Epidermal melanocyte (primary cell): ENCODE measurements around the gene IP6K2.

Experiments
- DNase-seq: peaks from one replicate; pipeline ENCODE4 v3.0.0; 2011; ENCODE audit warnings: low spot score; ENCODE audit not compliant: insufficient read length

The IP6K2 gene

DNA sequence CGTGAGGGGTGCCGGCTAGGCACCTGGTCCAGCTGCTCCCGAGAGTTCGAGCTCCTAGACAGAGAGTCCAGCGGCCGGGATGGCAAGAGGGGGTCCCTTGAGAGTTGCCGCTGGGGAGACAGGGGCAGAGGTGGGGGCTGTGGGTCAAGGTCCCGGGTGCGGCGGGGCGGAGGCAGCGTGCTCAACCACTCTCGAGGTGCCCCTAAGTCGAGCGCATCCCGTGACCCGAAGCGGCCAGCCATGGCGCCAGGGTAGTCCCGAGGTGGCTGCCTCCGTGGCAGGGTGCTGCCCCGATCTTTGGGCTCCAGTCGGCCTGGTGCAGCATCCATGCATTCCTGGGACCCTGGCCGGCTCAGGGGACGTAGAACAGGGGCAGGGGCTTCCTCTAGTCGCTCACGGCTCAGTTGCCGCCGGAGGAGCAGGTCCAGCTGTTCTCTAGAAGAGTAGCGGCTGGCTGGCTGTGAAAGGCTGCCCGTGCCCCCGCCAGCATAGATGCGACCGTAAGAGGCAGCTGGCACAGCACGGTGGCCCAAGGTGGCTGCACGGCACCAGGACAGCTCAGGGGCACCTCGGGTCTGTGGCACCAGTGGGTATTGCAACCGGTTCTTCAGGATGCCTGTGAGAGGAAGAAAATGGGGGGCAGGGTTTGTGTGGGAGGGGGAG lies 76.9 kb downstream of the IP6K2 start:
- no peak for DNase-seq
